T47D (cell line): Measurements from ENCODE around the gene NEXN.

Experiments
- DNase-seq, 2 experiments: peaks; one replicate each; pipeline versions ENCODE4 v3.0.0 to v3.0.0-alpha.2; 2011 to 2012; ENCODE audit warnings: low read depth in 1 of 2, low spot score in 1 of 2
- JUND ChIP-seq: IDR thresholded peaks from 2 replicates; pipeline ENCODE4 v1.6.1; 2012; ENCODE audit warnings: low read depth
- in situ Hi-C: cut with HindIII; loops from 2 replicates; pipeline ENCODE4 v1.10.0; 2016; ENCODE audit warnings: low sequenced_read_pairs, low pct_unique_long_range_greater_than_20kb

NEXN gene

DNA sequence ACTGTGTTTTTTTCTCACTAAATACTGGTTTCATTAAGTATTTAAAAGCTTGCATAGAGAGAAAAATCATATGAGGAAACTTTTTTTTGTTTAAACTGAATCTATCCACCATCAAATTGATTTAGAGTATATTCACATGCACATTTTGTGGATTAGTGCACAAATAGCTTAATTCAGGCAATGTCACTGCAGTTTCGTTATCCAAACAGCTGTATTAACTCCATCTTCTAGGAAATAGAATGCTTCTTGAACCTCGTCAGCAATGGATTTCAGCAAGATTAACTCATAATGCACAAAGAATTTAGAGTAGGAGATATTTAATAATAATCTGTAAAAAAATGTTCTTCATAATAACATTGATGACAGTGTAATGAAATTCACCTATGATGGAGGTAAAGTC, 37.5 kb downstream of the NEXN start:
- in situ Hi-C loops: no loop called here
- no peak for DNase-seq
- TF ChIP-seq JUND: no peak

DNA sequence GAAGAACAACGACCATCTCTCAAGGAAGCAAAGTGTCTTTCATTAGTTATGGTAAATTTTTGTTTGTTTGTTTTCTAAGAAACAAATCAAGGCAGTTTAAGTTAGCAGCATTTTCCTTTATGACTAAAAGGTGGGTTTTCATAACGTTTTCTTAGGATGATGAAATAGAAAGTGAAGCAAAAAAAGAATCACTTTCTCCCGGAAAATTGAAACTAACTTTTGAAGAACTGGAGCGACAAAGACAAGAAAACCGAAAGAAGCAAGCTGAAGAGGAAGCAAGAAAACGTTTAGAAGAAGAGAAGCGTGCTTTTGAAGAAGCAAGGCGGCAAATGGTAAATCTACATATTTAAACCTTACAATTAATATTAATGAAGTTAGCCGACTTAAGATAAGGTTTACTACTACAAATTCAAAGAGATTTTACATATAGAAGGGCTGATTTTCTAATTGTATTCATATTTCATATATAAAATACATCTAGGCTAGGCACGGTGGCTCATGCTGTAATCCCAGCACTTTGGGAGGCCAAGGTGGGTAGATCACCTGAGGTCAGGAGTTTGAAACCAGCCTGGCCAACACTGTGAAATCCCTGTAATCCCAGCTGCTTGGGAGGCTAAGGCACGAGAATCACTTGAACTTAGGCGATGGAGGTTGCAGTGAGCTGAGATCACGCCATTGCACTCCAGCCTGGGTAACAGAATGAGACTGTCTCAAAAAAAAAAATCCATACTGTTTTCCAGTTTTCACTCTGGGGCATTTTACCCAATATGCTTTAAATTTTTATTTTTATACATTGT, 38.3 kb downstream of the NEXN start:
- DNase-seq: no peak
- in situ Hi-C loops: no loop called here
- no peak for TF ChIP-seq JUND

DNA sequence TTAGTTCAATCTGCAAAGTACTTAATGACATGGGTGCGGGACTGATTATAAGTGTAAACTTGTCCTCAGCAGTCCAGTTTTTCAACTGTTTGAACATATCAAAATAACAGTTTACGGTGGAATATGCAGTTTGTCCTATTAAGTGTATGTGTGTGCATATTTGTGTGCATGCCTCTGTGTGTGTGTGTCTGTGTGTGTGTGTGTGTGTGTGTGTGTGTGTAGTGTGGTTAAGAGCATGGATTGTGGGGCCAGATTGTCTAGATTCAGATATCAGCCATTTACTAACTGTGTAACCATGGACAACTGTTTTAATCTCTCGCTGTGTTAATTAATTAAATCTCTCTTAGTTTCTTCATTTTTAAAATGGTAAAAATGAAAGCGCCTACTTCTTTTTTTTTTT, 39.0 kb downstream of the NEXN start:
- in situ Hi-C loops: no loop called here
- no peak for TF ChIP-seq JUND
- no peak for DNase-seq

DNA sequence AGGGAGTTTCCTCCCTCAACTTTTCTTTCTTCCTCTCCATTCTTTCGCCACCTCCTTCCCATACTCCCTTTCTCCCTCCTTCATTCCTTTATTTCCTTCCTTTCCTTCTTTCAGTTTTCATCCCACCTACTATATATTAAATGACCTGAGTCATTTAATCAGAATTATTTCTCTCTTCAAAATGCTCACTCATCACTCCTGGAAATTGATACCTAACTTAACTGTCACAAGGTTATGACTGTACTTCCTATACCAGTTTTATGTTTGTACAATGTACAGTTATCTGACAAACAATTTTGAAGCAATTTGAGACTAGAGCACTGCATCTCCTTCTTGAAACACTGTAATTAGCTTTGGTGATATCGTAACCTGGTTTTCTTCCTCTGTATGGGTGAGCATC, 41.4 kb downstream of the NEXN start:
- in situ Hi-C loops: no loop called here
- DNase-seq: no peak
- no peak for TF ChIP-seq JUND

DNA sequence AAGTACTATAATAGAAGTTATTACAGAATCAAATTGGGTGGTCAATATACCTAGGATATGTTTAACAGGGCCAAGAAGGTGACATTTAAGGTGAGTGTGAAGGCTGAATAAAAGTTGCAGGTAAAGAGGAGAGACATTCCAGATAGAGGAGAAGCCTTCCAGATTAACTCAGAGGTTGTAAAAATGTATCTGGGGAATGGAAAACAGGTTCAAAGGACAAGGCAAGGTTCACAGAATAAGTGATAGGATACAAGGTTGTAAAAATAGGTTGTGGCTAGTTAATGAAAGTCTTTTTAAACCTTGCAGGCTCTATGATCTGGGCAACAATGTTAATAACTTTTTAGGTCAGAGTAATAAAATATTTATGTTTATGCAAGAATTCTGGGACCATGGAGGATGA, 50.2 kb downstream of the NEXN start:
- in situ Hi-C loops: no loop called here
- TF ChIP-seq JUND: no peak
- no peak for DNase-seq

DNA sequence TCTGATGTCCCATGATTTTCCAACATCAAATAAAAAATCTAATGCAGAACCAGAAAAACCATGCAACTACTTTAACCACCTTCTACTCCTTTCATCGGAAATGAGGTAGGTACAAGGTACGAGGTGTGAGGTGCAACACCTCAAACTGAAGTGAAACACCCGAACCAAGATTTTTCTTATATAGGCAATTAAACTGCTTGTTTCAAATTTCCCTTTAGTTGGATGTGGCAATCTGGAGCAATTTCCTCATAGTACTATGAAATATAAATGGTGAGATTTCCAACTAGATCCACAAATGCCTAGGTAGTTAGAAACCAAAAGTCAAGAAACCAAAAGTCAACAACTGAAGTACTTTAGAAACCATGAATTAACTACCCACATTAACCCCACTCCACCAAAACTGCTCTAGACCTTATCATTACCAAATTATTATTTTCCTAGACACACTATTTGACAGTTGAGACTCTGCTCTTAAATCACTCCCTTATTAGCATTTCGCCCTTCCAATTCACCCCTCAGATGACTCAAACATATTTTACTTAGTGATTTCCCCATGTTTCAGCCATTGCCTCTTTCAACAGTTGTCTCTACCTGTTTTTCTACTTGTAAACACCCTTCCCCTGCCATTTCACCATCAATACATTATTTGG, 52.6 kb downstream of the NEXN start:
- in situ Hi-C loops: no loop called here
- DNase-seq: no peak
- no peak for TF ChIP-seq JUND

DNA sequence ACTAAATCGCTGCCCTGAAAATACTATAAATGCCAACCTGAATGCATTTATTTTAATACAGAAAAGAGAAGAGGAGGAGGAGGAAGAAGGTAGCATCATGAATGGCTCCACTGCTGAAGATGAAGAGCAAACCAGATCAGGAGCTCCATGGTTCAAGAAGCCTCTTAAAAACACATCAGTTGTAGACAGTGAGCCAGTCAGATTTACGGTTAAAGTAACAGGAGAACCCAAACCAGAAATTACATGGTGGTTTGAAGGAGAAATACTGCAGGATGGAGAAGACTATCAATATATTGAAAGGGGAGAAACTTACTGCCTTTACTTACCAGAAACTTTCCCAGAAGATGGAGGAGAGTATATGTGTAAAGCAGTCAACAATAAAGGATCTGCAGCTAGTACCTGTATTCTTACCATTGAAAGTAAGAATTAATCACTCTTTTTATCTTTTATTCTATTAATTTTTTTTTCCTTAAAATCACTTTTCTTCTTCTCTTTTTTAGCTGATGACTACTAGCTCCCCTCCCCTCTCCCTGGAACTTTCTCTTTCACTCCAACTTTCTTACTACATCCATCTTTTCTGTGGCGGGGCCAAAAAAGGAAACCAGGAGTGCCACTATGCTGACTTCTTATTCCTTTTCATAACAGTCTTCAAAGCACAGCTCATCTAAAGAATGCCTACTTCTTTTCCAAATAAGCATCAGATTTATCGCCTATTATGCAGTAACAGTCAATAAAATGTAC, 54.1 kb downstream of the NEXN start:
- no peak for TF ChIP-seq JUND
- no peak for DNase-seq
- in situ Hi-C loops: no loop called here

DNA sequence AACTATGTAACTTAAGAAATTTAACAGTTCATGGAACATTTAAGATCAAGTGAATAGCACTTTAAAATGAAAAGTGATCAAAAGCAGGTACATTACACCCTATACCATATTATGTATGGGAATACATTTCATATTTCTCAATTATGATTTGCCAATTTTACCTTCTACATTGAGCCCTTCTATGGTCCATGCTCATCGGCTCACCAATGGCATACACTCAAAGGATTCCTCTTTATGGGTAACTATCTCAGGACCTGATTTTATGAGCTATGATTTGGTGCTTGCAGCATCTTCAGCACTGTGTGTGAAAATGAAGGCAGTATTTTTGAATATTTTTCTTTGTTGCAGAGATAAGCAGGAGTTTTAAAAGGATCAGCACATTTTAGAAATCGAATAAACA, 56.9 kb downstream of the NEXN start:
- DNase-seq: no peak
- in situ Hi-C loops: no loop called here
- TF ChIP-seq JUND: no peak

DNA sequence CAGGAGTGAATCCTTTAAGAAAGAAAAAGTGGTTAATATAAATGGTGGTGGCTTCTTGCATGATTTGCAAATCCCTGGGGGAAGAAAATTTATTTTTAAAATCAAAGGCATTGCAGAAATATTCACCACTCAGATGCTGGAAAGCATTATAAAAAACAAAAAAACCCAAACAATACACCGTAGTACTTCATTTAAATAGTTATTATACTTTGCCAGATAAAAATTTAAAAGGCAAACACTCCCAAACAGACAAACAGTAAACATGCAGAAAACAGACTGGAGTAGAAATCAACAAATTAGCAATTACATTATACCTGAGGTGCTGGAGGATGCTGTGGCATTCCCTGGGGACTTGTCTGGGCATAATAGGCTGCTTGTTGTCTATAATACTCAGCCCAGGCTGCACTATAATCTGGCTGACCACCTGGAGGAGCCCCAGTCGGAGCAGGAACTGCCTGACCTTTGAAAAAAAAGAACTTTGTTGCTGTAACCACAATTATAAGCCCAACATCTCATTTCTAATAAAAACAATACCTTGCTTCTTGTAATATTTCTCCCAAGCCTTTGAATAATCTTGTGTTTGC, 60.5 kb downstream of the NEXN start:
- in situ Hi-C loops: no loop called here
- no peak for TF ChIP-seq JUND
- no peak for DNase-seq

DNA sequence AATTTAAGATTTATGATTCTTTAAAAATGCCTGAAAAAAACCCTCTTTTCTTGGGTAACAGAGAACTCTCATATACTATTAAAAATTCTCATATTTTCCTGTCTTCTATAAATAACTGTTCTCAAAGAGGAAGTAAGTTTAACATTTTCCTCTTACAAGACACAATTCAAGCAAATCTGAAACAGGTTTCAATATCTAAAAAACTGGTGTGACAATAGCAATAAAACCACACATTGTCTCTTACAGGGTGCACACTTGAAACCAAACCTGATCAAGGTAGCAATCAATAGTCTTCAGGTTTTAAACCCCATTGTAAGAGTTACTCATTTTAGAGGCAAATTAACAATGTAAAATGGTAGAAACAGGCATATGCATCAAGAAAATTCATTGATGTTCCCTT, 62.4 kb downstream of the NEXN start:
- in situ Hi-C loops: no loop called here
- no peak for TF ChIP-seq JUND
- no peak for DNase-seq

DNA sequence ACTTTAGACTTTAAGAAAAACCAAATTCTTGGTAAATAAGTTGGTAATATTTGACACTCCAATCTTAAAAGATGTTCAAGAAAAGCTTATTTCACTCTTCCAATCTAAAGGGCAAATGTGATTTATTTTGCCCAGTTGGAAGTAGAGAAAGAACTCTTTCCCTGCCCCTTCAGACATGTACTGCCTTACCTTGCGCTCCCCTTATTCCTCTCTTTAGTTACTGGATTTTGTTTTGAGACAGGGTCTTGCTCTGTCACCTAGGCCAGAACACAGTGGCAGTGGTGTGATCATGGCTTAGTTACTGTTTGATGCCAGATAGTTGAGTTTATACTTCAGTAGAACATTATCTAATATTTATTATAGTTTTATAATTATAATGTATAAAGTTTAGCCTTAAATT, 62.9 kb downstream of the NEXN start:
- no peak for TF ChIP-seq JUND
- in situ Hi-C loops: no loop called here
- no peak for DNase-seq

DNA sequence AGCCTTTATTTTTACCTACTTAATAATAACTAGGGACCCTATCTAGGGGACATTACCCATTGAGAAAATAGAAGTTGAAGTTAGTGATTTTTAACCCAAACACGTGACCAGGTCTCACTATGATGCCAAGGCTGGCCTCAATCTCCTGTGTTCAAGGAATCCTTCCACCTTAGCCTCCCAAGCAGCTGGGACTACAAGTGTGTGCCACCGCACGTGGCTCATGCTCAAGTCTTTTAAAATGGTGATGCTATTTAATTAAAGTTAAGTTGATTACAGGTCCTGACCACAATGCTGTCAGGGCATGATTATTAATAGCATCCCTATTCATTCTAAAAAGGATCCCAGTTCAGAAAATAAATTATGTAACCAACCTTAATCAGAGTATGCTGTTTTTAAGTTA, 65.5 kb downstream of the NEXN start:
- DNase-seq: no peak
- in situ Hi-C loops: no loop called here
- no peak for TF ChIP-seq JUND

DNA sequence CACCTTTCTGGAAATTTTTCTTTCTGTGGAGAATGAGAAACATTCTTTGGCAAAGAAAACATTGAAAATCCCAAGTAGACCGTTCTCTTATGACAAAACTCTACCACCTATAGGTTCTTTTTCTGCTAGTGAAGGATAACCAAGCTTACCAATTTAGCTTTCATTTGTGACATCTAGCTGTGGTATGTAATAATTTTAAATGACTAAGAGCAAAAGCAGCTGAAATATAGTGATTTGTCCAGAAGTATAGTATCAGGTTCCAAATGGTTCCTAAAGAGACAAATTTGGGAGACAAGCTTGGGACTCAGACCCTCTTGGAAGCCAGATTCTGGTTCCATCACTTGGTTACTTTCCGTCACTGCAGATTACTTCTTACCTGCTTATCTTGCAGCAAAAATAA, 66.1 kb downstream of the NEXN start:
- no peak for DNase-seq
- in situ Hi-C loops: no loop called here
- TF ChIP-seq JUND: no peak
